Thyroid gland (tissue), 4 donors: ENCODE results near the gene CYP2J2.

Experiments
- CTCF ChIP-seq, 6 experiments: fragments of 200-600 bp in 3 of 6; fragments of 450-650 bp in 3 of 6; sonication (generic) in 3 of 6; IDR thresholded peaks; one replicate each; pipeline ENCODE4 v1.5.1; 2016 to 2019; ENCODE audit warnings: antibody characterized with exemption in 6 of 6, mild to moderate bottlenecking in 2 of 6, inconsistent platforms in 1 of 6, moderate library complexity in 1 of 6
- POLR2A ChIP-seq, 2 donors: fragments of 450-650 bp; IDR thresholded peaks; one replicate each; pipeline ENCODE4 v1.6.1; 2017; ENCODE audit warnings: antibody characterized with exemption in 2 of 2, mild to moderate bottlenecking in 2 of 2, moderate library complexity in 1 of 2

GRCh38 chr1:59926381-59927123 lies at the start of gene CYP2J2:
- TF ChIP-seq CTCF (IDR thresholded peaks at IDR 0.05) (no peak), POLR2A (IDR thresholded peaks at IDR 0.05) (no peak)
